GM12878 (cell line): Measurements from ENCODE around the gene CRKL. TPM values are rescaled to one million over a fixed set of nuclear protein-coding genes. Genes with fewer than 3 reads are reported as not detected.
A peak's percentile ranks its signal among the peaks of the same experiment; 100 is the strongest.

Experiments used
- ATAC-seq: fragments of 200-7000 bp; cut with Tn5 transposase; 3 replicates; pipeline ENCODE4 v1.9.1; 2020; ENCODE audit warnings: mild to moderate bottlenecking, moderate library complexity
- BruUV-seq: library from RNA; stranded (reverse); fragments of 400-500 nt; replicated peaks from 2 replicates; lab custom pipeline; 2021; lab: Mats Ljungman, UMichigan
- CTCF ChIA-PET: fragments of 300-600 bp; sonication (Branson Sonifier 250); formaldehyde crosslinking; extraction: SDS; loops from one replicate; lab custom pipeline; 2021; ENCODE audit warnings: inconsistent platforms; lab: Yijun Ruan, JAX
- POLR2A ChIA-PET: fragments of 350-600 bp; formaldehyde crosslinking; extraction: SDS; loops from one replicate; lab custom pipeline; 2021; ENCODE audit warnings: inconsistent platforms; lab: Charles Lee
- RAD21 ChIA-PET: fragments of 300-600 bp; sonication (Branson Sonifier 250); formaldehyde crosslinking; loops from one replicate; lab custom pipeline; 2023; ENCODE audit warnings: antibody characterized with exemption; ENCODE audit not compliant: unreplicated experiment; lab: Charles Lee
- SMC1A ChIA-PET: fragments of 300-600 bp; sonication (Branson Sonifier 250); formaldehyde crosslinking; loops from one replicate; lab custom pipeline; 2023; ENCODE audit not compliant: unreplicated experiment, uncharacterized antibody; lab: Charles Lee
- DNase-seq: peaks from one replicate; pipeline ENCODE4 v3.0.0-alpha.2; 2011; ENCODE audit warnings: low read depth, low spot score
- FAIRE-seq: peaks from 3 replicates; lab custom pipeline; 2011; peaks lifted over from hg19 to GRCh38; lab: Jason Lieb, UNC
- H2AFZ ChIP-seq: 2 replicates; pipeline ENCODE4 v1.6.0; 2011; ENCODE audit warnings: low read depth, low read length, control low read depth; ENCODE audit not compliant: control insufficient read depth
- H3K27ac ChIP-seq: 2 replicates; pipeline ENCODE4 v1.5.1; 2011; ENCODE audit warnings: control low read depth; ENCODE audit not compliant: control insufficient read depth, insufficient read depth
- H3K27me3 ChIP-seq, 2 experiments: replicated peaks in 1 of 2; 2 replicates each; pipeline versions ENCODE4 v1.6.0 to v1.6.1; 2011; ENCODE audit warnings: low read length in 1 of 2; ENCODE audit not compliant: control insufficient read depth in 2 of 2, insufficient read depth in 2 of 2
- H3K36me3 ChIP-seq, 2 experiments: 2 replicates each; pipeline ENCODE4 v1.5.1; 2011; ENCODE audit warnings: low read length in 1 of 2; ENCODE audit not compliant: control insufficient read depth in 2 of 2, insufficient read depth in 2 of 2
- H3K4me1 ChIP-seq: 2 replicates; pipeline ENCODE4 v1.6.1; 2011; ENCODE audit warnings: mild to moderate bottlenecking, low read length, moderate library complexity, mixed read lengths; ENCODE audit not compliant: control insufficient read depth, insufficient read depth
- H3K4me2 ChIP-seq: 2 replicates; pipeline ENCODE4 v1.6.0; 2011; ENCODE audit warnings: control low read depth; ENCODE audit not compliant: control insufficient read depth, insufficient read depth
- H3K4me3 ChIP-seq: fragments of 200-600 bp; sonication (generic); 2 replicates; pipeline ENCODE4 v1.5.1; 2016
- H3K79me2 ChIP-seq: 2 replicates; pipeline ENCODE4 v1.6.0; 2011; ENCODE audit warnings: low read length; ENCODE audit not compliant: control insufficient read depth, insufficient read depth
- H3K9ac ChIP-seq: 2 replicates; pipeline ENCODE4 v1.8.0; 2011; ENCODE audit warnings: low read length, control low read depth, mixed read lengths; ENCODE audit not compliant: control insufficient read depth, insufficient read depth
- H3K9me3 ChIP-seq: replicated peaks from 3 replicates; pipeline ENCODE4 v1.5.1; 2011; ENCODE audit warnings: mild to moderate bottlenecking, low read length; ENCODE audit not compliant: control insufficient read depth, insufficient read depth
- H4K20me1 ChIP-seq: 2 replicates; pipeline ENCODE4 v1.6.0; 2011; ENCODE audit not compliant: control insufficient read depth, insufficient read depth
- PAX8 ChIP-seq: fragments of 450-650 bp; IDR thresholded peaks from 2 replicates; pipeline ENCODE4 v1.6.1; 2017; ENCODE audit warnings: mild to moderate bottlenecking, moderate library complexity
- POLR2A ChIP-seq: IDR thresholded peaks from 2 replicates; pipeline ENCODE4 v1.6.1; 2011; ENCODE audit warnings: low read depth, mild to moderate bottlenecking, low read length
- POLR2AphosphoS5 ChIP-seq: IDR thresholded peaks from 2 replicates; pipeline ENCODE4 v1.6.1; 2011; ENCODE audit warnings: mild to moderate bottlenecking, low read length, inconsistent platforms
- POU2F2 ChIP-seq: IDR thresholded peaks from 3 replicates; pipeline ENCODE4 v1.6.1; 2011; ENCODE audit warnings: low read depth, mild to moderate bottlenecking, low read length, borderline replicate concordance
- WGBS: methylation state at CpG from one replicate; pipeline ENCODE4 v1.1.6; 2016; ENCODE audit warnings: low lambda C conversion rate; ENCODE audit not compliant: insufficient replicate concordance, insufficient coverage; ENCODE audit errors: missing lambda C conversion rate; 5-methylcytosine and 5-hydroxymethylcytosine counted together
- in situ Hi-C: fragments of 300-500 bp; cut with MboI; formaldehyde crosslinking; loops from 9 replicates; pipeline ENCODE4 v1.14.3; 2018; ENCODE audit warnings: mixed read lengths
- intact Hi-C: fragments of 100-400 bp; cut with micrococcal nuclease; formaldehyde crosslinking; loops from one replicate; pipeline ENCODE4 v1.14.2; 2022; ENCODE audit not compliant: unreplicated experiment
- polyA plus RNA-seq, 11 experiments: library from polyadenylated mRNA; depleted of rRNA in 4 of 11; unstranded in 6 of 11; stranded (reverse) in 5 of 11; fragments of >200 nt; fragmentation: Nextera tagmentation in 4 of 11; fragmentation: Illumina TruSeq in 1 of 11; extraction: Ambion mirVana in 4 of 11; extraction: Trizol in 1 of 11; gene quantifications; 1 replicate in 1 of 11; 2 replicates in 10 of 11; pipeline versions ENCODE4 v1.2.1 to v1.2.3, GENCODE V29; 2011 to 2016; ENCODE audit warnings: inconsistent platforms in 2 of 11, missing spikeins in 2 of 11, low read depth in 1 of 11
- total RNA-seq, 4 experiments: library from RNA; depleted of rRNA in 3 of 4; stranded (reverse); fragments of >200 nt in 3 of 4; fragmentation: Illumina TruSeq in 1 of 4; extraction: Trizol in 1 of 4; gene quantifications; 2 replicates each; pipeline versions ENCODE4 v1.2.1 to v1.2.3, GENCODE V29; 2013 to 2021

The CRKL gene
- total and polyA plus RNA-seq, 10 of the 15 experiments (the other 5 are each of a cell fraction or from before 2014, with no cell fraction given) = 12.6 to 61.2 (median 32.7) TPM

- DNase-seq (no peak), FAIRE-seq (no peak), ATAC-seq (no peak)
- ChIA-PET POLR2A (no interaction called here), CTCF (no interaction called here), SMC1A (no interaction called here), RAD21 (no interaction called here)
- no TSS peak for BruUV-seq
- Histone ChIP-seq H4K20me1 (no peaks in the 10 kb centered on the region), H3K4me1 (peaks cover 5% of the 10 kb centered on the region), H3K27ac (no peak overlapping the region), H2AFZ (no peak overlapping the region), H3K4me2 (no peak overlapping the region), H3K36me3 (peaks cover 2 to 5% of the 10 kb centered on the region in 2 experiments; a peak in 2 of 4 replicates), H3K9me3 (no peaks in the 10 kb centered on the region), H3K4me3 (no peak overlapping the region), H3K79me2 (peaks cover 16% of the 10 kb centered on the region), H3K27me3 (no peaks in the 10 kb centered on the region), H3K9ac (no peak overlapping the region)
- 97% methylated on average over 26 of the region's 27 CpGs for WGBS
- in situ Hi-C loops = no loop called here
- intact Hi-C loops = no loop called here
- TF ChIP-seq POLR2AphosphoS5 (peak; percentile 4; the same call in 1 of the 2 replicates), PAX8 (no peak), POLR2A (peak; percentile 23; the same call in 1 of the 2 replicates)
Measured at GRCh38 chr22:20996598-20997535, 79.7 kb downstream of the CRKL start.

- no TSS peak for BruUV-seq
- no peak overlapping the region for H3K9ac ChIP-seq
- SMC1A ChIA-PET = no interaction called here
- no peak overlapping the region for H2AFZ ChIP-seq
- H3K9me3 ChIP-seq = no peaks in the 10 kb centered on the region
- no peak for DNase-seq
- CTCF ChIA-PET = no interaction called here
- POLR2A ChIA-PET = no interaction called here
- no peak overlapping the region for H3K27ac ChIP-seq
- H3K4me3 ChIP-seq = no peak overlapping the region
- RAD21 ChIA-PET = no interaction called here
- intact Hi-C loops = no loop called here
- TF ChIP-seq POU2F2 = no peak
- peak; percentile 47 for TF ChIP-seq POLR2A
- ATAC-seq = no peak
- peaks cover 2 to 4% of the 10 kb centered on the region in 2 experiments; a peak in 2 of 4 replicates for H3K36me3 ChIP-seq
- WGBS = 82% methylated on average over 13 of the region's 13 CpGs
- H3K79me2 ChIP-seq = peaks cover 17% of the 10 kb centered on the region
- in situ Hi-C loops = no loop called here
- FAIRE-seq = no peak
- H3K4me1 ChIP-seq = peaks cover 5% of the 10 kb centered on the region
- H4K20me1 ChIP-seq = no peaks in the 10 kb centered on the region
- no peak overlapping the region for H3K4me2 ChIP-seq
- no peaks in the 10 kb centered on the region for H3K27me3 ChIP-seq
Measured at GRCh38 chr22:20997536-20998257, 80.5 kb downstream of the CRKL start.
